ENCODE results near the gene SS18L1.

The SS18L1 gene

GRCh38 chr20:62216636-62217566, 73.3 kb downstream of the SS18L1 start:
- H3K4me3 Mint-ChIP-seq: no peak overlapping the region
- H3K9me3 Mint-ChIP-seq: no peaks in the 10 kb centered on the region
- H3K36me3 Mint-ChIP-seq (ENCODE audit: low read depth): no peaks in the 10 kb centered on the region
- peaks cover 19% of the 10 kb centered on the region for H3K27me3 Mint-ChIP-seq (ENCODE audit: low read depth)
- no peaks in the 10 kb centered on the region for H3K4me1 Mint-ChIP-seq (ENCODE audit: low read depth)
- H3K27ac Mint-ChIP-seq: no peak overlapping the region

- no peaks in the 10 kb centered on the region for H3K36me3 Mint-ChIP-seq (ENCODE audit: low read depth)
- no peaks in the 10 kb centered on the region for H3K4me1 Mint-ChIP-seq (ENCODE audit: low read depth)
- peaks cover 19% of the 10 kb centered on the region for H3K27me3 Mint-ChIP-seq (ENCODE audit: low read depth)
- no peak overlapping the region for H3K4me3 Mint-ChIP-seq
- H3K27ac Mint-ChIP-seq: no peak overlapping the region
- no peaks in the 10 kb centered on the region for H3K9me3 Mint-ChIP-seq
Observed at GRCh38 chr20:62217913-62218773, 74.6 kb downstream of the SS18L1 start.

- Mint-ChIP-seq H3K27me3 (ENCODE audit: low read depth) (peaks cover 19% of the 10 kb centered on the region), H3K4me3 (no peak overlapping the region), H3K4me1 (ENCODE audit: low read depth) (no peaks in the 10 kb centered on the region), H3K9me3 (no peaks in the 10 kb centered on the region), H3K36me3 (ENCODE audit: low read depth) (no peaks in the 10 kb centered on the region), H3K27ac (no peak overlapping the region)
Observed at GRCh38 chr20:62219101-62219991, 75.8 kb downstream of the SS18L1 start.

- peaks cover 19% of the 10 kb centered on the region for H3K27me3 Mint-ChIP-seq (ENCODE audit: low read depth)
- H3K4me3 Mint-ChIP-seq: no peak within 1 kb of the TSS
- no peaks in the 10 kb centered on the region for H3K36me3 Mint-ChIP-seq (ENCODE audit: low read depth)
- H3K9me3 Mint-ChIP-seq: no peaks in the 10 kb centered on the region
- no peaks in the 10 kb centered on the region for H3K4me1 Mint-ChIP-seq (ENCODE audit: low read depth)
- no peak within 1 kb of the TSS for H3K27ac Mint-ChIP-seq
Observed at GRCh38 chr20:62219992-62220665, 76.6 kb downstream of the SS18L1 start, which contains the start of gene HRH3. Gene HRH3, minus strand, starts transcription at chr20:62220278. Its CDS starts 308 bp downstream, at chr20:62219970.

- H3K4me3 Mint-ChIP-seq: no peak overlapping the region
- H3K9me3 Mint-ChIP-seq: no peaks in the 10 kb centered on the region
- H3K4me1 Mint-ChIP-seq (ENCODE audit: low read depth): no peaks in the 10 kb centered on the region
- H3K36me3 Mint-ChIP-seq (ENCODE audit: low read depth): no peaks in the 10 kb centered on the region
- H3K27ac Mint-ChIP-seq: no peak overlapping the region
- peaks cover 19% of the 10 kb centered on the region for H3K27me3 Mint-ChIP-seq (ENCODE audit: low read depth)
Observed at GRCh38 chr20:62220666-62221568, 77.3 kb downstream of the SS18L1 start.

GRCh38 chr20:62222266-62222850, 78.8 kb downstream of the SS18L1 start:
- Mint-ChIP-seq H3K36me3 (ENCODE audit: low read depth) (no peaks in the 10 kb centered on the region), H3K9me3 (no peaks in the 10 kb centered on the region), H3K4me1 (ENCODE audit: low read depth) (no peaks in the 10 kb centered on the region), H3K4me3 (no peak overlapping the region), H3K27me3 (ENCODE audit: low read depth) (peaks cover 23% of the 10 kb centered on the region), H3K27ac (no peak overlapping the region)

GRCh38 chr20:62222972-62223371, 79.4 kb downstream of the SS18L1 start:
- no peaks in the 10 kb centered on the region for H3K9me3 Mint-ChIP-seq
- H3K4me3 Mint-ChIP-seq: no peak overlapping the region
- no peaks in the 10 kb centered on the region for H3K36me3 Mint-ChIP-seq (ENCODE audit: low read depth)
- H3K27me3 Mint-ChIP-seq (ENCODE audit: low read depth): peaks cover 23% of the 10 kb centered on the region
- no peak overlapping the region for H3K27ac Mint-ChIP-seq
- H3K4me1 Mint-ChIP-seq (ENCODE audit: low read depth): no peaks in the 10 kb centered on the region

GRCh38 chr20:62223571-62223970, 80.0 kb downstream of the SS18L1 start:
- peaks cover 19% of the 10 kb centered on the region for H3K27me3 Mint-ChIP-seq (ENCODE audit: low read depth)

GRCh38 chr20:62224113-62224855, 80.7 kb downstream of the SS18L1 start:
- no peak overlapping the region for H3K4me3 Mint-ChIP-seq
- H3K27me3 Mint-ChIP-seq (ENCODE audit: low read depth): peaks cover 12% of the 10 kb centered on the region
- H3K36me3 Mint-ChIP-seq (ENCODE audit: low read depth): no peaks in the 10 kb centered on the region
- no peaks in the 10 kb centered on the region for H3K9me3 Mint-ChIP-seq
- H3K4me1 Mint-ChIP-seq (ENCODE audit: low read depth): no peaks in the 10 kb centered on the region
- no peak overlapping the region for H3K27ac Mint-ChIP-seq

More at GRCh38 chr20:62223571-62223970, 80.0 kb downstream of the SS18L1 start:
- no peaks in the 10 kb centered on the region for H3K4me1 Mint-ChIP-seq (ENCODE audit: low read depth)
- no peaks in the 10 kb centered on the region for H3K36me3 Mint-ChIP-seq (ENCODE audit: low read depth)
- no peak overlapping the region for H3K27ac Mint-ChIP-seq
- no peak overlapping the region for H3K4me3 Mint-ChIP-seq
- H3K9me3 Mint-ChIP-seq: no peaks in the 10 kb centered on the region

- Mint-ChIP-seq H3K4me1 (ENCODE audit: low read depth) (no peaks in the 10 kb centered on the region), H3K4me3 (no peak overlapping the region), H3K36me3 (ENCODE audit: low read depth) (no peaks in the 10 kb centered on the region), H3K27ac (no peak overlapping the region), H3K27me3 (ENCODE audit: low read depth) (peaks cover 12% of the 10 kb centered on the region), H3K9me3 (no peaks in the 10 kb centered on the region)
Observed at GRCh38 chr20:62225026-62225425, 81.5 kb downstream of the SS18L1 start.

GRCh38 chr20:62225820-62226635, 82.5 kb downstream of the SS18L1 start:
- Mint-ChIP-seq H3K9me3 (no peaks in the 10 kb centered on the region), H3K4me1 (ENCODE audit: low read depth) (no peaks in the 10 kb centered on the region), H3K36me3 (ENCODE audit: low read depth) (no peaks in the 10 kb centered on the region), H3K27me3 (ENCODE audit: low read depth) (peaks cover 6% of the 10 kb centered on the region), H3K4me3 (no peak overlapping the region), H3K27ac (no peak overlapping the region)
